ENCODE results near the gene AMY2B.

AMY2B gene

GRCh38 chr1:103576065-103576464 is 4.7 kb downstream of the AMY2B start:
- TF ChIP-seq ZBTB7A (IDR thresholded peaks at IDR 0.05; ENCODE audit: low read depth) (no peak), RAD21 (IDR thresholded peaks at IDR 0.05; ENCODE audit: low read depth) (no peak), NFIC (IDR thresholded peaks at IDR 0.05) (no peak)

GRCh38 chr1:103582464-103582863 is 11.1 kb downstream of the AMY2B start:
- TF ChIP-seq ZBTB7A (IDR thresholded peaks at IDR 0.05; ENCODE audit: low read depth) (no peak), EGR1 (IDR thresholded peaks at IDR 0.05) (no peak), REST (IDR thresholded peaks at IDR 0.05; ENCODE audit: low read depth) (no peak), NFIC (IDR thresholded peaks at IDR 0.05) (no peak), EP300 (IDR thresholded peaks at IDR 0.05; ENCODE audit: borderline replicate concordance) (no peak), TAF1 (IDR thresholded peaks at IDR 0.05; ENCODE audit: low read depth) (no peak), TEAD4 (IDR thresholded peaks at IDR 0.05) (no peak), YY1 (IDR thresholded peaks at IDR 0.05; ENCODE audit: low read depth) (no peak), USF1 (IDR thresholded peaks at IDR 0.05) (no peak), MAX (IDR thresholded peaks at IDR 0.05) (no peak), TCF12 (IDR thresholded peaks at IDR 0.05; ENCODE audit: low read depth) (no peak), CEBPB (IDR thresholded peaks at IDR 0.05) (no peak), RAD21 (IDR thresholded peaks at IDR 0.05; ENCODE audit: low read depth) (no peak), CREB1 (IDR thresholded peaks at IDR 0.05; ENCODE audit: low read depth) (no peak), FOXM1 (IDR thresholded peaks at IDR 0.05; ENCODE audit: borderline replicate concordance, low read depth) (no peak)

- TF ChIP-seq TEAD4 (IDR thresholded peaks at IDR 0.05) (no peak), FOXM1 (IDR thresholded peaks at IDR 0.05; ENCODE audit: borderline replicate concordance, low read depth) (no peak), CREB1 (IDR thresholded peaks at IDR 0.05; ENCODE audit: low read depth) (no peak), USF1 (IDR thresholded peaks at IDR 0.05) (no peak), EP300 (IDR thresholded peaks at IDR 0.05; ENCODE audit: borderline replicate concordance) (no peak), TAF1 (IDR thresholded peaks at IDR 0.05; ENCODE audit: low read depth) (no peak), NFIC (IDR thresholded peaks at IDR 0.05) (no peak), ZBTB7A (IDR thresholded peaks at IDR 0.05; ENCODE audit: low read depth) (no peak), RAD21 (IDR thresholded peaks at IDR 0.05; ENCODE audit: low read depth) (no peak), CEBPB (IDR thresholded peaks at IDR 0.05) (no peak), TCF12 (IDR thresholded peaks at IDR 0.05; ENCODE audit: low read depth) (no peak), MAX (IDR thresholded peaks at IDR 0.05) (no peak)
Observed at GRCh38 chr1:103583887-103584286, 12.5 kb downstream of the AMY2B start.

- no peak for TF ChIP-seq RAD21 (IDR thresholded peaks at IDR 0.05; ENCODE audit: low read depth)
- no peak for TF ChIP-seq NFIC (IDR thresholded peaks at IDR 0.05)
- no peak for TF ChIP-seq FOXM1 (IDR thresholded peaks at IDR 0.05; ENCODE audit: borderline replicate concordance, low read depth)
- TF ChIP-seq TEAD4 (IDR thresholded peaks at IDR 0.05) = no peak
- no peak for TF ChIP-seq REST (IDR thresholded peaks at IDR 0.05; ENCODE audit: low read depth)
- no peak for TF ChIP-seq EGR1 (IDR thresholded peaks at IDR 0.05)
- no peak for TF ChIP-seq USF1 (IDR thresholded peaks at IDR 0.05)
- TF ChIP-seq TCF12 (IDR thresholded peaks at IDR 0.05; ENCODE audit: low read depth) = no peak
- TF ChIP-seq EP300 (IDR thresholded peaks at IDR 0.05; ENCODE audit: borderline replicate concordance) = no peak
- TF ChIP-seq YY1 (IDR thresholded peaks at IDR 0.05; ENCODE audit: low read depth) = no peak
- TF ChIP-seq TAF1 (IDR thresholded peaks at IDR 0.05; ENCODE audit: low read depth) = no peak
- no peak for TF ChIP-seq ZBTB7A (IDR thresholded peaks at IDR 0.05; ENCODE audit: low read depth)
- TF ChIP-seq CREB1 (IDR thresholded peaks at IDR 0.05; ENCODE audit: low read depth) = no peak
- no peak for TF ChIP-seq MAX (IDR thresholded peaks at IDR 0.05)
- no peak for TF ChIP-seq CEBPB (IDR thresholded peaks at IDR 0.05)
Observed at GRCh38 chr1:103584537-103584936, 13.1 kb downstream of the AMY2B start.

- no peak for TF ChIP-seq EP300 (IDR thresholded peaks at IDR 0.05; ENCODE audit: borderline replicate concordance)
Observed at GRCh38 chr1:103616362-103616761, 45.0 kb downstream of the AMY2B start.
